ENCODE results near the gene RPS15.

The RPS15 gene

DNA sequence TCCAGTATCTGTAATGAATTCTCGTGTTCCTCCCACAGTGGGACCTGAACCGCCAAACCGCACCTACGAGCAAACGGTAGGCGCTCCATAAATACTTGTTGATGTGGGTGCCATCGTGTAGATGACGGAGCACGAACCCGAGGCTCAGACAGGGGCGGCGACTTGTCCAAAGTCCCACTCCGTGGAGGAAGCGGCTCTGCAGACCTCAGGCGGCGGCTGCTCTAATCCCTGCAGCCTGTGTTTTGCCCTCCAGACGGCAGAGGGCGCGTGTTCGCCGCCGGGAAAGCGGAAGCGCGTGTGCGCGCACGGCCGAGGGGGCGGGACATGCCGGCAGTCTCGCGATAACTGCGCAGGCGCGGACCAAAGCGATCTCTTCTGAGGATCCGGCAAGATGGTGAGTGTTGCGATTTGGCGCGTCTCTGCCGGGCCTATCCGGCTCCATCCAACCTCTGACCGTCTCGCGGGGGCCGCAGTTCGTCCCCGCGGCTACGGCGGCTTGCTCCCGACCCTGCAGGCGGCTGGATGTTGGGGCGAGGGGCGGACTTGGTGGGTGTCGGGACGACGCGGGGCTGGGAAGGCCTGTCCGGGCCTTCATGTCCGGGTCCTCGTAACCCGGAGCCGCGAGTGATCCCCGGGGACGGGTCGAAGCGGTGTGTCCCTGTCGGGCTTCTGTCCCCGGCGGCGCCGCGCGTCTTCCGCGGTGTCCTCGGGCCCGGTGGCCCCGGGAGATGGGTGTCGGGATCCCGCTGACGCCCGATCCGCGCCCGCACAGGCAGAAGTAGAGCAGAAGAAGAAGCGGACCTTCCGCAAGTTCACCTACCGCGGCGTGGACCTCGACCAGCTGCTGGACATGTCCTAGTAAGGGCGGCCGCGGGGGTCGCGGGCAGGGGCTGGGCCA lies at the start of gene RPS15:
TSS of gene RPS15 (plus strand) at position 362 of the 898 bp plus-strand sequence. CDS start at position 392, 30 bp downstream.
- DNase-seq (ENCODE audit: low read depth in 1 of 2, low spot score in 1 of 2): peak; percentile 89 to 93

DNA sequence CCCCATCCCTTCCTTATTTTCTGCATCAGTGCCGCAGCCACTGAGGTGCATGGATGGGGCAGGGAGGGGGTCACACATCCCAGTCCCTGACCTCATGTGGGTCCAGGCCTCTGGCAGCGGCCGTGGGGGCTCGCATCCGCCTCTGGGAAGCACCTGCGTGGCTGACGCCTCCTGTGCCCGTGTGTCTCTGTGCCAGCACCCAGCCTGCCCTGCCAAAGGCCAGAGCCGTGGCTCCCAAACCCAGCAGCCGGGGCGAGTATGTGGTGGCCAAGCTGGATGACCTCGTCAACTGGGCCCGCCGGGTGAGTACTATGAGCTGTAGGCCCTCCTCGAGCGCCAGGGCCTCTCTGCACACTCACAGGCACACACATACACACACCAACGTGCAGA lies 49.6 kb upstream of the RPS15 start:
- no peak for DNase-seq (ENCODE audit: low read depth in 1 of 2, low spot score in 1 of 2)

DNA sequence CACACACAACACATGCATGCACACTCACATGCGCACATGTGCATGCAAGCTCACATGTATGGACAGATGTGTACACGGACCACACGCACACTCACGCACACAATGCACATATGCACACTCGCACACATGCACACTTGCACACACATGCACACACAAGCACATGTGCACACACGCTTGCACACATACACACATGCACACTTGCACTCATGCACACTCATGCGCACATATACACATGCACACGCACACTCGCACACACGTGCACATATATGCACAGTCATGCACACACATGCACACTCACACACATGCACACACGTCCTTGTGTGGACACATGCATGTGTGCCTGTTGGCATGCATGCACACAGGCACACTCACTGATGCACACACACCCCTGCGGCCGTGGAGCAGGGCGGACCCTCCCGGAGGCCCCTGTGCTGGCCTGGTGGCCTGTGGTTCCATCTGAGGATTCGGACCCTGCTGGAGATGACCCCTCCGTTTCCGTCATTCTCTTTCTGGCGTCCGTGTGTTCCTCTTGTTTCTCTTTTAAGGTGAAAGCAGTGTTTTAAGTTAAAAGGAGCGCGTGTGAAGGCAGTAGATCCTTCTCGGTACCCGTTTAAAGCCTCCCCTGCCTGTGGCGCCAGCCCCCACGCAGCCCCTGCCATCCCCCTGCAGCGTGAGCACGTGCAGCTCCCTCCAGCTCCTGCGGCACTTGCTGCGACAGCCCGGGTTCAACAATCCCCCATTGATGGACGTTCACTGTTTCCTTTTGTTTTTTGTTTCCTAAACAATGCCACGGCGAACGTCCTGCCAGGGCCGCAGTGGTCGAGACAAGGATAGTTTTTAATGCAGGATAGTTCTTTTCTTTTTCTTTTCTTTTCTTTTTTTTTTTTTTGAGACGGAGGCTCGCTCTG lies 48.9 kb upstream of the RPS15 start:
- no peak for DNase-seq (ENCODE audit: low read depth in 1 of 2, low spot score in 1 of 2)

DNA sequence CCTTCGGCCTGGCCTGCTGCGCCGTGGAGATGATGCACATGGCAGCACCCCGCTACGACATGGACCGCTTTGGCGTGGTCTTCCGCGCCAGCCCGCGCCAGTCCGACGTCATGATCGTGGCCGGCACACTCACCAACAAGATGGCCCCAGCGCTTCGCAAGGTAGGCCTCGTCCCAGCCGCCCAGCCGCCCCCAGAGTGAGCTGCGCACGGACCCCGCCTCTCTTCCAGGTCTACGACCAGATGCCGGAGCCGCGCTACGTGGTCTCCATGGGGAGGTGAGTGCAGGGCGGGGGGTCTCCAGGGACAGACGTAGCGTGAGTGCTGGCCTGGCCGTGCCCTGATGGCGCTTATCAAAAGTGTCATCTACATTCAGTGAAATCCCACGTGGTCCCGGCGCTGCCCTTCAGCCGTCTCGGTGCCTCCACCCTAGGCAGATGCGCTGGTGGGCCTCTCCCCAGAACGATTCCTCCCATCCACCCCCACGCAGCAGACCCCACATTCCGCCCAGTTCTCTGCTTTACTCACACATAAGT lies 47.2 kb upstream of the RPS15 start:
- no peak for DNase-seq (ENCODE audit: low read depth in 1 of 2, low spot score in 1 of 2)

DNA sequence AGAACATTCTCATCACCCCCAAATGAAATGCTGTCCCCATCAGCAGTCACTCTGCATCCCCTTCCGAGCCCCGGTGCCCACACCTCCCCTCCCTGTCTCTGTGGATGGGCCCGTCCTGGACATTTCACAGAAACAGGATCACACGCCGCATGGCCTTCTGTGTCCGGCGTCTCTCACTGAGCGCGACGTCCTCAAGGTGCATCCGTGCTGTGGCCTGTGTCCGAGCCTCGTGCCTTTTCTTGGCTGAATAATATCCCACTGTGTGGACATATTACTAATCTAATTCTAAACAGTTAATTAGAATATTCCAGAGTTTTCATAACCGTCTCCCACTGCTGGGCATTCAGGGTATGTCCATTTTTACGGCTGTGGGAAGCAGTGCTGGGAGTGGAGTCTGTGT lies 45.8 kb upstream of the RPS15 start:
- no peak for DNase-seq (ENCODE audit: low read depth in 1 of 2, low spot score in 1 of 2)

DNA sequence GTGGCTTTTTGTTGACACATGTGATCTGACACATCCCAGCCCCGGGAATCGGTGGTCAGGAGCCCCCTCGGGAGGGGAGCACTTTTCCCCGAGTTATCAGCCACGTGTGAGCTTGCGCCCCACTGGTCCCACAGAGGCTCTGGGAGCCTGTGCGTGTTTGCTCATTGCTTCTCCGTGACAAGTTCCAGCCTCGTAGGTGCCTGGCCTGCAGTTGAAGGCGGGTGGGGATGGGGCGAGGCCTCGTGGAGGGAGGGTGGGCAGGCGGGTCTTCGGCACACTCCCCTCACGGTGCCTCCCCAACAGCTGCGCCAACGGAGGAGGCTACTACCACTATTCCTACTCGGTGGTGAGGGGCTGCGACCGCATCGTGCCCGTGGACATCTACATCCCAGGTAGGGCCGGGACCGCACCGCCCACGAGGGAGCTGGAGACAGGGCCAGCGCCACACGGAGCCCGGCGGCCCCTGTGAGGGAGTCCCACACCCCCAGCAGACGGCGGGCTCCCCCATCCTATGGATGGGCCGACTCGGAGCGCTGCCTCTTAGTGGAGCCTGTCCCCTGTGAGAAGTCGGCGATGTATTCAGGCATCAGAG lies 45.2 kb upstream of the RPS15 start:
- DNase-seq (ENCODE audit: low read depth in 1 of 2, low spot score in 1 of 2): no peak

DNA sequence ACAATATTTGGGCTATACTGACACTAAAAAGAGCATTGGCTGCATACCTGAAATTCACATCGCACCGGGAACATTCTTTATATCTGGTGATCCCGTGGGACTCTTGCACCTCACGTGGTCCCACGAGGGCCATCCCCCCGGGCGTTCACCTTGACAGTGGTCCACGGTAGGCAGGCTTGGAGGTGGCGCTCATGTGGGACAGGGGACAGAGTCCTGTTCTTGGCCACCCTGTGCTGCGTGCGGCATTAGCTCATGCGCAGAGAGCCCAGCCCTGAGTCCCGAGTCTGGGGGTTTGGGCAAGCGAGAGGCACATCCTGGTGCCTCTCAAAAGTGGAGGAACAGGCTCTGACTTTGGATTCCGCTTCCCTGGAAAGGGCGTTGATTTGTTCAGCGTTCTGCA lies 44.4 kb upstream of the RPS15 start:
- DNase-seq (ENCODE audit: low read depth in 1 of 2, low spot score in 1 of 2): no peak

DNA sequence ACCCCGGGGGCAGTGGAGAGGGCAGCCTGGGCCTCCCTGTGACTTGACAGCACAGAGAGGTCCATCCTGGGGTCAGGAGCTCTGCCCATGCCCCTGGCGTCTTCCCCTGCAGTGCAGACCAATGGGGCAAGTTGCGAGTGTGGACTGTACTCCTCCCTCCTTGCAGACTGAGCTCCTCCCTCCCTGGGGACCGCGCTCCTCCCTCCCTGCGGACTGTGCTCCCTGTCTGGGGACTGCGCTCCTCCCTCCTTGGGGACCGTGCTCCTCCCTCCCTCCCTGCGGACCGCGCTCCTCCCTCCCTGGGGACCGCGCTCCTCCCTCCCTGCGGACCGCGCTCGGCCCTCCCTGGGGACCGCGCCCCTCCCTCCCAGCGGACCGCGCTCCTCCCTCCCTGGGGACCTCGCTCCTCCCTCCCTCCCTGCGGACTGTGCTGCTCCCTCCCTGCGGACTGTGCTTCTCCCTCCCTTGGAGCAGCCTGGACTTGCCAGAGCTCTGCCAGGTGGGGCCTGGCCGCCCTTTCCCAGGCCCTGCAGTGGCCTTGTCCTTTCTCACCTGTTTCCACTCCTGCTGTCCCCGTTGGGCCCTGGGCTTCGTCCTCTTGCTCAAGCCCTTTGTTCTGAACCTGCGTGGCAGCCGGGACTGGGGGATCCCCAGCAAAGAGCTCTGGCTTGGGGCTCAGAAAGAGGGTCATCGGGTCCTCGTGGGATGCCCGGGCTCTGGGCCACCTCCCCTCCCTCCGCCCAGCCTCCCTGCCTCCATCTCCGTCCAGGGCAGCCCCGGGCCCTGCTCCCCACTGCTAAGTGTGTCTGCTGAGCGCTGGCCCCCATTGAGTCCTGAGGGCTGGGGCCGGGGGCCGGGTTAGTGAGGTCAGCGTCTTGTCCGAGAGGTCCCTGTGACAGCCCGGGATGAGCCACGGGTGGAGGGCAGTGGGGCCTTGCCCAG lies 43.7 kb upstream of the RPS15 start:
- DNase-seq (ENCODE audit: low read depth in 1 of 2, low spot score in 1 of 2): no peak

DNA sequence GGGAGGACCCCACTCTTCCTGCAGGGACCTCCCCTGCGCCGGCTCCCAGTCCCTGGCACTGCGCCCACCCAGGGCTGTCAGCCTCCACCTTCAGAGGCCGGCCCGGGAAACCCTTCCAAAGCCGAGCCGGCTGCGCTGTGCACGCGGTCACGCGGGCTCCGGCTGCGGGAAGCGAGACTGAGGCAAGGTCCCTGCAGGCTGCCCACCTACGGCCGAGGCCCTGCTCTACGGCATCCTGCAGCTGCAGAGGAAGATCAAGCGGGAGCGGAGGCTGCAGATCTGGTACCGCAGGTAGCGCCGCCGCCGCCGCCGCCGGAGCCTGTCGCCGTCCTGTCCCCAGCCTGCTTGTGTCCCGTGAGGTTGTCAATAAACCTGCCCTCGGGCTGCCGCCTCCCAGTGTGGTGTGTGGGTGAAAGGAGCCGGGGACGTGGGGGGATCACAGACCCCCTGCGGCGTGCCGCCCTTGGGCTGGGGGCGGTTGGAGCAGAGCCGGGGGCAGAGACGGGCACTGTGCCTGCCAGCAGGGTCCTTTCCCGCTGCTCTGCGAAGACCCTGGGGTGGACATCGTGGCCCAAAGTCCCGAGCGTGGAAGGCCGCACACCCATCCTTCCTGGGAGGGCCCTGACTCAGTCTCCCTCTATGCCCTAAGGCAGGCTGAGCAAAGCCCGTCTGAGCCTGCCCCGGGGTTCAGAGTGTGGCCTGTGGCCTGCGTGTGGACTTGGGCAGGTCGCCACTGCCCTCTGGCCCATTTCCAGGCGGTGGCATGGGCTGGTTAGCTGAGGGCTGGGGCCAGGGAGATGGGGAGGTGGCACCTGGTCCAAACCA lies 42.8 kb upstream of the RPS15 start:
- DNase-seq (ENCODE audit: low read depth in 1 of 2, low spot score in 1 of 2): no peak

DNA sequence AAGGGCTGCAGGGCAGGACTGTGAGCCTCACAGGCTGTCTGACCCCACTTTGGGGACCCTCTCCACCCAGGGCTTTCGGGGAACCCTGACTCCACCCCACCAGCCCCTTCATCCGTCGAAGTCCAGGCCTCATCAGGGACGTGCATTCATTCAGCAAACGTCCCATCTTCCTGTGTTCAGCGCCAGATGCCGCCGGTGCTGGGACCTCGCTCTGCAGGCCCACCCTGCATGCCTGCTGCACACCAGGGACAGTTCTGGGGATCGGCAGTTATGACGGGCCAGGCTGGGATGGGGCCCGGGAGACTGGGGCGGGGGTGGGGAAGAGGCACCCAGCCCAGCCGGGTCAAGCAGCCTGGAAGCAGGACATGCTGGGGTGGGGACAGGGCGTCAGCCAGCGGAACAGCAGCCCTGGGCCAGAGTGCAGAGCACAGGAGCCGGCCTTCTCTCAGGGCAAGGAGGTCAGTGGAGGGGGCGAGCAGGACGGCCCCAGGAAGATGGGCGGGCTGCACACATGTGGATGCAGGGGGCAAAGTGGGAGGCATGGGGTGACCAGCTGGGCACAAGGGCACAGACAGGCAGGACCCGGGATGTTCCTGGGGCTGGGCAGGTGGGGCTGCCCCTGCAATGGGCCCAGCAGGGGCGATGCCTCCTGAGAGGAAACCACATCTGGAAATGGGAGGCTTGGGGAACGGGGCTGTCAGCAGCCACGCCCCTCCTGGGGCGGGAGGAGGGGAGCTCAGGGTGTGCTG lies 42.0 kb upstream of the RPS15 start:
- DNase-seq (ENCODE audit: low read depth in 1 of 2, low spot score in 1 of 2): no peak

DNA sequence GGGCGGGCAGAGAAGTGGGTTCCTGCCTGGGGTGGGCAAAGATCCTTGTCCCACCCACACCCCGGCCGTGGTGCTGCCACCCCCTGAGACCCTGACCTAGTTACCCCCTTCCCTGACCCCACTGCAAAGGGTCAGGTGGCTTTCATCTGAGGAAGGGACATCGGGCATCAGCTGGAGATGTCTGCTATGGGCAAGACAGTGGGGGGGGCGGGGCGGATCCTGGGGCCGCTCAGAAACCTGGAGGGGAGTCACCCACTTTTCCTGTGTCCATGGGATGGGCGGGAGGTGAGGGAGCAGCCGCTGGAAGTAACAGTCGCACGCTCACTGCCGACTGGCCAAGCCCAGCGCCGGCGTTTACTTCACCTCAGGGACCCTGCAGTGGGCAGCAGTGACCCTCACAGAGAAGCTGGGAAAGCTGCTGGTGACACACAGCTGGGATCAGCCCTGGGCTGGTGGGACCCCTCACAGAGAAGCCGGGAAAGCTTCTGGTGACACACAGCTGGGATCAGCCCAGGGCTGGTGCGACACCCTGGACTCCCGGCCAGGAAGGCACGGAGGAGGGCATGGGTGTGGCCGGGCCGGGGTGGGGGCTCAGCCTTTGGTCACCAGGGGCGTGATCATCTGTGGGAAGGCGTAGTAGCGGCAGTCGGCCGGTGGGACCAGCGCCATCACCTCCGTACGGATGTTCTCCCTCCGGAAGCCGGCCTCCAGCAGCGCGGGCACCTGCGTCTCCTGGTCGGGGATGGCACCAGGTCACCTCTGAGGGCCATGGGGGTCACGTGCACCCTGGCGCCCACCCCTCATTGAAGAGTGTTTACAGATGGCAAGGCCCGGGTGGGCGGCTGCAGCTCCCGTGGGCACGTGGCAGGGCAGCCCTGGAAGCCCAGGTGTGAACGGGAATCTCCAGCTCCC lies 41.2 kb upstream of the RPS15 start:
- DNase-seq (ENCODE audit: low read depth in 1 of 2, low spot score in 1 of 2): no peak

DNA sequence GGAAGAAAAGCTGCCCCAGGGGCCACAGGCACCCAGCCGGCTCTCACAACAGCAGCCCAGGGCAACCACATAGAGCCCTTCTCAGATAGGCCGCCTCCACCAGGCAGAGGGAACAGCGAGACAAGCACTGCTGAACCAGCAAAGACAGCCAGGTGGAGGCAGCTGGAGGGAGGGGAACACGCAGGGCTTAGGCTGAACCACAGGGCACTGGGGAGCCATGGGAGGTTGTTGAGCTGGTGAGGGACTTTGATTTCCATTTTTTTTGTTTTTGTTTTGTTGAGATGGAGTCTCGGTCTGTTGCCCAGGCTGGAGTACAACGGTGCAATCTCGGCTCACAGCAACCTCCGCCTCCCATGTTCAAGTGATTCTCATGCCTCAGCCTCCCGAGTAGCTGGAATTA lies 40.4 kb upstream of the RPS15 start:
- DNase-seq (ENCODE audit: low read depth in 1 of 2, low spot score in 1 of 2): no peak

DNA sequence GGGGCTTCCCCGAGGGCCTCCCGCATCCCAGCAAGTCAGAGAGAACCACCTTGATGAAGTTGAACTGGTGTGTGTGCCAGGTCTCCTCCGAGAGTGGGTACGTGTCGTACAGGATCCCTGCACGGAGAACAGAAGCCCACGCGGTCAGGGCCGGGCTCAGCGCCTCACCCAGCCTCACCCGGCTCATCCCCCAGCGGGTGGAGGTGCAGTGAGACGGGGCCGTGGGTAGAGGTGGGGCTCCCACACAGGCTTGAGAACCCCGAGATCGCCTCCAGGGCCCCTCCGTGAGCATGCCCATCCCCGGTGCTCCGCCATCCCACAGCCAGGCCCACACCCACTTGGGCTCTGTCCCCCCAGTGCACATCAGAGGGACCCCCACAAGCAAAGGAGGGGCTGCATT lies 39.1 kb upstream of the RPS15 start:
- DNase-seq (ENCODE audit: low read depth in 1 of 2, low spot score in 1 of 2): no peak

DNA sequence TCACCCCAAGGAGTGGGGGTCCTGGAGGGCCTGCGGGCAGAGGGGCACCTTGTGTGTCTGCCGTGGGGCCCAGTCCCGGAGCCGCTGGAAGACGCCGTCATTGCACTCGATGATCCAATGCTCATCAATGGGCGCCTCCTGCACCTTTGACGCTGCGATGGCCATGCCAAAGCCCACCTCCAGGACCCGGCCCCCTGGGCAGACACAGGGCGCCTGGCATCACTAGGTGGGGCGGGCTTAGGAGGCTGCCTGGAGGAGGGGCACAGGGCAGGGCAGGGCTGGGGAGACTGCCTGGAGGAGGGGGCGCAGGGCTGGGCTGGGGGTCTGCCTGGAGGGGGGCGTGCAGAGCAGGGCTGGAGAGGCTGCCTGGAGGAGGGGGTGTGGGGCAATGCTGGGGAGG lies 38.5 kb upstream of the RPS15 start:
- no peak for DNase-seq (ENCODE audit: low read depth in 1 of 2, low spot score in 1 of 2)

DNA sequence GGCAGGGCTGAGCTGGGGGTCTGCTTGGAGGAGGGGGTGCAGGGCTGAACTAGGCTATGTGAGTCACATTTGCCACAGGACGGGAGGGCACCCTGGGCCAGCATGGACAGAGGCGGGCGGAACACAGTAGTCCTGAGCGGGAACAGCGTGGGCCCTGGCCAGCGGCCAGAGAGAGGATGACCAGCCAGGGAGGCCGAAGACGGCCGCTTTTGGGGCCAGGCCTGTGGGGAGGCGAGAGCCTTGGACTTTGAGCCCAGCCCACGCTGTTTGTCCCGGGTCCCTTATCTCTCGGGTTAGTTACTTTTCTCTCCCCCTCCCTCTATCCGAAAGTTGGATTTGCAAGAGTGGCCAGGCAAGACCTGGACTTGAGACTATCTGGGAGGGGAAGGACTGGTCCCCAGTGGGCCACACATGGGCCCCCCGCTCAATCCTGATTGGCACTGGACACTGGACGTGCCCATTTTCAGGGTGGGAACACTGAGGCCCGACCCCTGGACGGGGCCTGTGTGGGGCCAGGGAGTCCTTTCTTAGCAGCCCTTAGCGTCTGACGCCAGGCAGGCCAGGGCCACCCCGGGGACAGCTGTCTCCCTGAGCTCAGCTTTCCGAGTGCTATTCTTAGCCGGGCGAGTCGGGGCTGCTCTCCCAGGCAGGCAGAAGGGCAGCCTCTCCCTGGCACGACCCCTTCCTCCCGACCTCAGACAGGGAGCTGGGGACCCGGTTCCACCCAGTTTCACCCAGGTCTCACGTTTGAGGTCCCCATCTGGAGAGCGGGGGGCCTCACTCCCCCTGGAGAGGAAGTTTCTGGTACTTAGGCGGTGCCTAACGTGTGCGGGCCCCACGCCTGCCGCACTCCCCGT lies 37.7 kb upstream of the RPS15 start:
- DNase-seq (ENCODE audit: low read depth in 1 of 2, low spot score in 1 of 2): no peak

DNA sequence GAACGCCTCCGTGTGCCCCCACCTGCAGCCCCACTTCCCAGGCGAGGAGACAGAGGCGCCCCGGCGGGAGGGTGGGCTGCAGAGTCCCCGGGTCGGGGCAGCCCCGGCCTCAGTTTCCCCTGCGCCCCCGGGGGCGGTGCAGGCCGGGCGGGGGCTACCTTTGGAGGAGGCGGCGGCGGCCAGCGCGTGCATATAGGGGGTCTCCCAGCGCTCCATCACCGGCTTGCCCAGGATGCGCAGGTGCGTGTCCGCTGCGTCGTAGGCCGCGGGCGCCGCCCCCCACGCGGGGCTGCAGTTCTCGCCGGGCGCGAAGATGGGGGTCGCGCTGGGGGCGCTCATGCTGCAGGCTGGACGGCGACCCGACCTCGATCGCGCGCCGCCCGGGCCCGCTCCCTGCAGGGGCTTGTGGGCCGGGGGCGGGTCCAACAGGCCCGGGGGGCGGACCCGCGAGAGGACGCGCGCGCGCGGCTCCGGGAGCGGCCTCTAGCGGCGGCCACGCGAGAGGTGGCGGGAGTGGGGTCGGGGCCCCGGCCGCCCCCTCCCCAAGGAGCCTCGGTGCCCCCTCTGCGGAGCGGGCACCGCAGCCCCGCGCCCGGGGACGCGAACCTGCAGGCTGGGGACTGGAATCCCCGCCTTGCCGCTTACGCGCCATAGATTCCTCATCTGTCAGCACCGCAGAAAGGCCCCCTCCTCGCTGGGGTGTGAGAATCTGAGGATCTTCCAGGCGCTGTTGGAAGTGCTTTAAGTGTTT lies 36.9 kb upstream of the RPS15 start, which contains the start of gene GAMT:
TSS of gene GAMT (minus strand) at position 405 of the 751 bp plus-strand sequence. CDS start at position 339, 66 bp downstream.
- peak in 1 of 2 donors; percentile 28 for DNase-seq (ENCODE audit: low read depth in 1 of 2, low spot score in 1 of 2)

Data from activated CD4-positive, alpha-beta T cell treated with anti-CD3 and anti-CD28 coated beads, Interleukin-2, amount 50 U/mL, for 24 hours (primary cell).